ENCODE results near the gene PGAP6.

Gene PGAP6

DNA sequence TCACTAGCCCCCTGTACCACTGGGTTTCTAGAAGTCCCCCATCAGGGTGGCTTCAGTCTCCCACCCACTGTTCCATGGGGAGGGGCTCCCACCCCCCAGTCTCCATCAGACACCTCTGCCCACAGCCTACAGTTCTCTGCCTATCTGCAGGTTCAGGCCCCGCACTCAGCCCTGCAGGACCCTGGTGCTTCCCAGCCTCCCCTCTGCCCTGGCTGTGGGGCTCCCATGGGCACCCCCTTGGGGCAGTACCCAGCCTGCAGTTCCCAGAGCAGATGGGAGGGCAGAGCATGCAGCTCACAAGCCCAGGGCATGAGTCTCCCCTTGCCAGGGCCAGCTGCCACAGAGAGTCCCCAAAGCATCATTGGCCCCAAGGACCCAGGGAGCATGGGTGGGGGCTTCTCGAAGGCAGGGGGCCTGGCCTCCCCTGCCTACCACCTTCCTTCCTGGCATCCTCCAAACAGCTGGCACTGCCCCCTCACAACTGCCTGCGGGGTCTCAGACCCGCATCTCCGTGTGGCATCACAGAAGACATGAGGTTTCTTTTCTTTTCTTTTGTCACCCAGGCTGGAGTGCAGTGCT lies 8.7 kb downstream of the PGAP6 start:
- DNase-seq (no peak), ATAC-seq (ENCODE audit: insufficient read depth, low read depth) (no peak)
- TF ChIP-seq EZH2 (IDR thresholded peaks at IDR 0.05; ENCODE audit: borderline replicate concordance, low read depth, low read length, severe bottlenecking), result no peak
- TF ChIP-seq, protein P1, sequence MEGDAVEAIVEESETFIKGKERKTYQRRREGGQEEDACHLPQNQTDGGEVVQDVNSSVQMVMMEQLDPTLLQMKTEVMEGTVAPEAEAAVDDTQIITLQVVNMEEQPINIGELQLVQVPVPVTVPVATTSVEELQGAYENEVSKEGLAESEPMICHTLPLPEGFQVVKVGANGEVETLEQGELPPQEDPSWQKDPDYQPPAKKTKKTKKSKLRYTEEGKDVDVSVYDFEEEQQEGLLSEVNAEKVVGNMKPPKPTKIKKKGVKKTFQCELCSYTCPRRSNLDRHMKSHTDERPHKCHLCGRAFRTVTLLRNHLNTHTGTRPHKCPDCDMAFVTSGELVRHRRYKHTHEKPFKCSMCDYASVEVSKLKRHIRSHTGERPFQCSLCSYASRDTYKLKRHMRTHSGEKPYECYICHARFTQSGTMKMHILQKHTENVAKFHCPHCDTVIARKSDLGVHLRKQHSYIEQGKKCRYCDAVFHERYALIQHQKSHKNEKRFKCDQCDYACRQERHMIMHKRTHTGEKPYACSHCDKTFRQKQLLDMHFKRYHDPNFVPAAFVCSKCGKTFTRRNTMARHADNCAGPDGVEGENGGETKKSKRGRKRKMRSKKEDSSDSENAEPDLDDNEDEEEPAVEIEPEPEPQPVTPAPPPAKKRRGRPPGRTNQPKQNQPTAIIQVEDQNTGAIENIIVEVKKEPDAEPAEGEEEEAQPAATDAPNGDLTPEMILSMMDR (IDR thresholded peaks at IDR 0.05; ENCODE audit: borderline replicate concordance, extremely low read depth, low read length, poor library complexity, severe bottlenecking), result no peak
- Histone ChIP-seq H3K4me3 (ENCODE audit: low read depth in 1 of 2, low read length in 2 of 2) (no peak overlapping the region), H3K36me3 (ENCODE audit: insufficient read depth, low read length) (peaks cover 81% of the 10 kb centered on the region), H3K27me3 (ENCODE audit: insufficient read depth, low read length, poor library complexity) (no peaks in the 10 kb centered on the region), H3K4me2 (ENCODE audit: insufficient read depth, low read length) (no peak overlapping the region), H3K9ac (ENCODE audit: low read depth, low read length) (no peak overlapping the region), H3K9me3 (ENCODE audit: insufficient read depth, low read length, severe bottlenecking) (no peaks in the 10 kb centered on the region), H4K20me1 (ENCODE audit: insufficient read depth, low read length) (peaks cover 9% of the 10 kb centered on the region), H3K79me2 (ENCODE audit: insufficient read depth, low read length) (peaks cover 7% of the 10 kb centered on the region), H2AFZ (ENCODE audit: low read depth, low read length) (no peak overlapping the region), H3K4me1 (ENCODE audit: insufficient read depth, low read length) (peaks cover 27% of the 10 kb centered on the region), H3K27ac (ENCODE audit: low read length) (no peak overlapping the region; the same call in 1 of the 2 replicates)

DNA sequence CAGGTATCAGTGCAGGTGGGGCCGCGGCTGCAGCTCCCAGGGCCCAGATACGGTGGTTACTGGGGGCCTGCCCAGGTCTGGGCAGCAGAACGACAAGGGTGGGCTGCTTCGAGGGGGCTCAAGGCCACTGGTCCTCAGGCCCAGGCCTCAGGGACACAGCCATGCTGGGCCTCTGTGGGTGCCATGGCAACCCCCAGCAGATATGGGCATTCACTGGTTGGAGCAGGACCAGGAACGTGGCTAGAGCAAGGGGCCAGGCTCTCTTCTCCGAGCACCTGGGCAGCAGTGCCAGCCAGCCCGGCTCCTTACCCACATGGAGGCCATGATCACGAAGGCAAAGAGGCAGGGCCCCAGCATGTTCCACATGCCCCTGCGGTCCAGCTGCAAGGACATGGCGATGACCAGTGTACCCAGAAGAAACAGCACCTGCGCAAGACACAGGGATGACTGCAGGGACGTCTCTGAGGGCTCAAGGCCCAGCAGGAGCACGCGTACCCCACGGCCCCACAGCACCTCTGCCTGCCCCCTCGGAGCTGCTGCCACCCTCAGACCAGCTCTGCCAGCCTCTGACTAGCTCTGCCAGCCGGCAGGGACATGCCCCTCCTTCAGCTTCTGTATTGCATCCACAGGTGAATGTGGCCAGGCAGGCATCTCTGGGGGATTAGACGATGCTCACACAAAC lies 9.3 kb downstream of the PGAP6 start:
- H3K9ac ChIP-seq (ENCODE audit: low read depth, low read length), result no peak overlapping the region
- no peak for TF ChIP-seq EZH2 (IDR thresholded peaks at IDR 0.05; ENCODE audit: borderline replicate concordance, low read depth, low read length, severe bottlenecking)
- TF ChIP-seq, protein P1 (IDR thresholded peaks at IDR 0.05; ENCODE audit: borderline replicate concordance, extremely low read depth, low read length, poor library complexity, severe bottlenecking), result no peak
- H3K79me2 ChIP-seq (ENCODE audit: insufficient read depth, low read length), result peaks cover 7% of the 10 kb centered on the region
- no peak overlapping the region for H3K4me3 ChIP-seq (ENCODE audit: low read depth in 1 of 2, low read length in 2 of 2)
- H2AFZ ChIP-seq (ENCODE audit: low read depth, low read length), result no peak overlapping the region
- H3K27ac ChIP-seq (ENCODE audit: low read length), result no peak overlapping the region
- H3K9me3 ChIP-seq (ENCODE audit: insufficient read depth, low read length, severe bottlenecking), result no peaks in the 10 kb centered on the region
- H3K4me2 ChIP-seq (ENCODE audit: insufficient read depth, low read length), result no peak overlapping the region
- H3K4me1 ChIP-seq (ENCODE audit: insufficient read depth, low read length), result peaks cover 27% of the 10 kb centered on the region
- no peaks in the 10 kb centered on the region for H3K27me3 ChIP-seq (ENCODE audit: insufficient read depth, low read length, poor library complexity)
- DNase-seq, result no peak
- ATAC-seq (ENCODE audit: insufficient read depth, low read depth), result no peak
- peaks cover 84% of the 10 kb centered on the region for H3K36me3 ChIP-seq (ENCODE audit: insufficient read depth, low read length)
- H4K20me1 ChIP-seq (ENCODE audit: insufficient read depth, low read length), result peaks cover 13% of the 10 kb centered on the region

DNA sequence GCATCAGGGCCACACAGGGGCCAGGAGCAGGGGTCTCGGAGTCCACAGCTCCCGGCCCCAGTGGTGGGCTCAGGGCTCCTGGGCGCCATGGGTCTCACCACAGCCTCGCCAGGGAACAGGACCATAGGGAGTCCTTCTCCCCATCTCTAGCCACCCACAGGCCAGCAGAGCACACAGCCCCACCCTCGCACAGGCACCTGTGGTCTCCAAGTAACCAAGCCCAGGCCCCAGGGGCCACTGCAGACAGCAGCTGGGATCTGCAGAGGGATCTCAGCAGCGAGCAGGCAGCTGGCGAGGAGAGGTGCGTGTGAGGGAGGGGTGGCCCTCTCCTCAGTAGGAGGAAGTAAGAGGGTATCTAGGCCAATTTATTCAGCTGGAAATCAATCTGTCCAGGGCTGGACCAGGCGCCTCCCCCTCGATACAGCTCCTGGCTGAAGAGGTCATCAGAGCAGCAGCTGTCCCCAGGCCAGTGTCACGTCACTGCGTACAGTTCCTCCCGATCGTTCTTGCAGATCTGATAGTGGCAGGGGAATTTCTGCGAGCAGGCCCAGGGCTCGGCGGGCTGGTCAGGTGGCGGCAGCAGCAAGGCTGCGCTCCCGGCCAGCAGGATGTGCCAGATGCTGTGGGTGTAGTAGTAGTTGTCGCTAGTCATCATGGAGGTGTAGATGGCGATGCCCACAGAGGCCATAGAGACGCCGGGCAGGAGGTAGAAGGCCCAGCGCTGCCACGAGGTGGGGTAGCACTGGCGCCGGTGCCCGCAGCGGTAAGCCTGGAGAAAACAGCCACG lies 10.1 kb downstream of the PGAP6 start:
- Histone ChIP-seq H3K4me1 (ENCODE audit: insufficient read depth, low read length) (peaks cover 27% of the 10 kb centered on the region), H3K27me3 (ENCODE audit: insufficient read depth, low read length, poor library complexity) (no peaks in the 10 kb centered on the region), H2AFZ (ENCODE audit: low read depth, low read length) (no peak overlapping the region), H3K9ac (ENCODE audit: low read depth, low read length) (peak overlapping the region; percentile 56; the same call in 1 of the 2 replicates), H3K27ac (ENCODE audit: low read length) (peak overlapping the region; percentile 77; the same call in 1 of the 2 replicates), H3K79me2 (ENCODE audit: insufficient read depth, low read length) (peaks cover 7% of the 10 kb centered on the region), H3K4me3 (ENCODE audit: low read depth in 1 of 2, low read length in 2 of 2) (no peak overlapping the region), H3K4me2 (ENCODE audit: insufficient read depth, low read length) (peak overlapping the region; percentile 68), H4K20me1 (ENCODE audit: insufficient read depth, low read length) (peaks cover 18% of the 10 kb centered on the region), H3K9me3 (ENCODE audit: insufficient read depth, low read length, severe bottlenecking) (no peaks in the 10 kb centered on the region), H3K36me3 (ENCODE audit: insufficient read depth, low read length) (peaks cover 84% of the 10 kb centered on the region)
- DNase-seq (no peak), ATAC-seq (ENCODE audit: insufficient read depth, low read depth) (no peak)
- no peak for TF ChIP-seq EZH2 (IDR thresholded peaks at IDR 0.05; ENCODE audit: borderline replicate concordance, low read depth, low read length, severe bottlenecking)
- TF ChIP-seq, protein P1 (IDR thresholded peaks at IDR 0.05; ENCODE audit: borderline replicate concordance, extremely low read depth, low read length, poor library complexity, severe bottlenecking), result no peak

Measured in DND-41 (cell line).